Parathyroid adenoma (tissue), 2 donors: ENCODE measurements around the gene ATG101.

Source experiments
- H2AFZ ChIP-seq: fragments of 300-600 bp; sonication (generic); one replicate; pipeline ENCODE4 v1.7.0; 2017; ENCODE audit warnings: antibody characterized with exemption, mild to moderate bottlenecking
- H3K27ac ChIP-seq: fragments of 300-600 bp; sonication (generic); one replicate; pipeline ENCODE4 v1.7.0; 2017
- H3K27me3 ChIP-seq: fragments of 300-600 bp; sonication (generic); one replicate; pipeline ENCODE4 v1.7.0; 2017; ENCODE audit warnings: low read length; ENCODE audit not compliant: control insufficient read depth, insufficient read depth
- H3K36me3 ChIP-seq: fragments of 300-600 bp; sonication (generic); one replicate; pipeline ENCODE4 v1.7.0; 2017; ENCODE audit warnings: low read length; ENCODE audit not compliant: control insufficient read depth, insufficient read depth
- H3K4me1 ChIP-seq: fragments of 300-600 bp; sonication (generic); one replicate; pipeline ENCODE4 v1.7.0; 2017; ENCODE audit warnings: control low read depth
- H3K4me2 ChIP-seq: fragments of 300-600 bp; sonication (generic); one replicate; pipeline ENCODE4 v1.7.0; 2017; ENCODE audit warnings: low read length
- H3K4me3 ChIP-seq: fragments of 300-600 bp; sonication (generic); one replicate; pipeline ENCODE4 v1.7.0; 2017; ENCODE audit warnings: low read depth, low read length
- H3K79me2 ChIP-seq: fragments of 300-600 bp; sonication (generic); one replicate; pipeline ENCODE4 v1.7.0; 2017; ENCODE audit warnings: control low read depth
- H3K9ac ChIP-seq: fragments of 300-600 bp; sonication (generic); one replicate; pipeline ENCODE4 v1.7.0; 2017; ENCODE audit warnings: mild to moderate bottlenecking
- H3K9me3 ChIP-seq: fragments of 300-600 bp; sonication (generic); one replicate; pipeline ENCODE4 v1.7.0; 2017; ENCODE audit warnings: low read length; ENCODE audit not compliant: control insufficient read depth
- TF ChIP-seq, protein P1 (sequence below): fragments of 300-600 bp; sonication (generic); IDR thresholded peaks from one replicate; pipeline ENCODE4 v1.7.0; 2017; ENCODE audit warnings: antibody characterized with exemption, mild to moderate bottlenecking
- donor health status: primary hyperparathyroidism.

The ATG101 gene

DNA sequence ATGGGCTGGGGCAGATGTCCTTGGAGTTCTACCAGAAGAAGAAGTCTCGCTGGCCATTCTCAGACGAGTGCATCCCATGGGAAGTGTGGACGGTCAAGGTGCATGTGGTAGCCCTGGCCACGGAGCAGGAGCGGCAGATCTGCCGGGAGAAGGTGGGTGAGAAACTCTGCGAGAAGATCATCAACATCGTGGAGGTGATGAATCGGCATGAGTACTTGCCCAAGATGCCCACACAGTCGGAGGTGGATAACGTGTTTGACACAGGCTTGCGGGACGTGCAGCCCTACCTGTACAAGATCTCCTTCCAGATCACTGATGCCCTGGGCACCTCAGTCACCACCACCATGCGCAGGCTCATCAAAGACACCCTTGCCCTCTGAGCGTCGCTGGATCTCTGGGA is 7.0 kb downstream of the ATG101 start:
- Histone ChIP-seq H3K27me3 (no peaks in the 10 kb centered on the region), H3K36me3 (no peaks in the 10 kb centered on the region), H3K79me2 (peaks cover 15% of the 10 kb centered on the region), H2AFZ (no peak overlapping the region), H3K4me1 (peaks cover 11% of the 10 kb centered on the region), H3K9me3 (no peaks in the 10 kb centered on the region), H3K4me3 (no peak overlapping the region), H3K4me2 (no peak overlapping the region), H3K9ac (no peak overlapping the region), H3K27ac (no peak overlapping the region)
- TF ChIP-seq, protein P1, sequence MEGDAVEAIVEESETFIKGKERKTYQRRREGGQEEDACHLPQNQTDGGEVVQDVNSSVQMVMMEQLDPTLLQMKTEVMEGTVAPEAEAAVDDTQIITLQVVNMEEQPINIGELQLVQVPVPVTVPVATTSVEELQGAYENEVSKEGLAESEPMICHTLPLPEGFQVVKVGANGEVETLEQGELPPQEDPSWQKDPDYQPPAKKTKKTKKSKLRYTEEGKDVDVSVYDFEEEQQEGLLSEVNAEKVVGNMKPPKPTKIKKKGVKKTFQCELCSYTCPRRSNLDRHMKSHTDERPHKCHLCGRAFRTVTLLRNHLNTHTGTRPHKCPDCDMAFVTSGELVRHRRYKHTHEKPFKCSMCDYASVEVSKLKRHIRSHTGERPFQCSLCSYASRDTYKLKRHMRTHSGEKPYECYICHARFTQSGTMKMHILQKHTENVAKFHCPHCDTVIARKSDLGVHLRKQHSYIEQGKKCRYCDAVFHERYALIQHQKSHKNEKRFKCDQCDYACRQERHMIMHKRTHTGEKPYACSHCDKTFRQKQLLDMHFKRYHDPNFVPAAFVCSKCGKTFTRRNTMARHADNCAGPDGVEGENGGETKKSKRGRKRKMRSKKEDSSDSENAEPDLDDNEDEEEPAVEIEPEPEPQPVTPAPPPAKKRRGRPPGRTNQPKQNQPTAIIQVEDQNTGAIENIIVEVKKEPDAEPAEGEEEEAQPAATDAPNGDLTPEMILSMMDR = no peak

DNA sequence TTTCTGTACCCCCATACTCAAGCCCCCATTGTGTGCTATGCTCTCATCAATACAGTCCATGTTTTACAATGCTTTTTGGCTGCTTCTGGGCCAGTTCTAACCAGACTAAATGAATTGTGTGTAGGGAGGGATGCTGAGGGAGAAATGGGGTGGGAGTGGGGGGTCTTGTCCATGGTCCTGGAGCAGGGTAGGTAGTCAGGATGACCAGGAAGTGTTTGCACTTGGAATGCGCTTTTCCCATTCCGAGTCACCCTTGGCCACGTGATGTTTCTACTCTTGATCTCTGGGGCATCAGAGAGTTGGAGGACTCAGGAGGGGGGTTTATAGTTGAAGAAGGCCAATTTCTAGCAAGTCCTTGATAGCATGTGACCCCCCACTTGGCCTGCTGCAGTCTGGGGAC is 8.5 kb downstream of the ATG101 start:
- no peak overlapping the region for H3K9ac ChIP-seq
- TF ChIP-seq, protein P1 = no peak
- peaks cover 23% of the 10 kb centered on the region for H3K4me1 ChIP-seq
- H3K79me2 ChIP-seq = peaks cover 6% of the 10 kb centered on the region
- no peak overlapping the region for H3K27ac ChIP-seq
- H3K4me3 ChIP-seq = no peak overlapping the region
- H3K9me3 ChIP-seq = no peaks in the 10 kb centered on the region
- no peaks in the 10 kb centered on the region for H3K36me3 ChIP-seq
- H3K4me2 ChIP-seq = no peak overlapping the region
- no peaks in the 10 kb centered on the region for H3K27me3 ChIP-seq
- no peak overlapping the region for H2AFZ ChIP-seq

DNA sequence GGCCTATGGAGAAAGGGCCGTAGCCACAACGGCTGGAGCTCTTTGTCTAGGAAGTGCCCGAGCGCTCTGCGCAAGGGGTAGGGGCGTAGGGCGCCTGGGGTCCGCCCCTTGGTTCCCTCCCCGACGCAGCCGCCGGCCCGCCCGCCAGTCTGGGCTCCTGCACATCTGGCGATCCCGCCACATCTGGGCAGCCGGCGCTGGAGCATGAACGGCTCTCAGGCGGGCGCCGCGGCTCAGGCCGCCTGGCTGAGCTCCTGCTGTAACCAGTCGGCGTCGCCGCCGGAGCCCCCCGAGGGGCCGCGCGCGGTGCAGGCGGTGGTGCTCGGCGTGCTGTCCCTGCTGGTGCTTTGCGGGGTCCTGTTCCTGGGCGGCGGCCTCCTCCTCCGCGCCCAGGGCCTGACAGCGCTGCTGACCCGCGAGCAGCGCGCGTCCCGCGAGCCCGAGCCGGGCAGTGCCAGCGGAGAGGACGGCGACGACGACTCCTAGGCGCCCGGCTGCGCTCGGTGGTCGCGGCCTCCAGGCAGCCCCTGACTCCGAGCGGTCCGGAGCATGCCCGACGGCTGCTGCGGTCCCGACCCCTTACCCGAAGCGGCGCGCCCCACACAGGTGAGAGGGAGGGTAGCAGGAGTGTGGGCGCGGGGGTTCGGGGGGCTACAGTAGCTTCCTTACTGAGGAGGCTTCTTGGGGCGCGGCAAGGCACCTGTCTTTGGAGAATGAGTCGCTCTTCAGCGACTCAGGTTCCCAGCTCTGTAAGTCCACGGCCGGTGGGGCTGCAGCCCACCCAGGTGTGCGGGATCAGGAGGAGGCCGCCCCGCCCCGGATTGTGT is 10.0 kb downstream of the ATG101 start, which contains the start of gene SMIM41:
Gene SMIM41 (plus strand): TSS at position 129 of the 827 bp plus-strand sequence. CDS start 76 bp downstream, at position 205.
- H3K4me3 ChIP-seq = no peak within 1 kb of the TSS
- H3K27me3 ChIP-seq = no peaks in the 10 kb centered on the region
- TF ChIP-seq, protein P1 = no peak
- no peaks in the 10 kb centered on the region for H3K79me2 ChIP-seq
- H3K36me3 ChIP-seq = no peaks in the 10 kb centered on the region
- no peaks in the 10 kb centered on the region for H3K9me3 ChIP-seq
- no peak within 1 kb of the TSS for H2AFZ ChIP-seq
- no peak within 1 kb of the TSS for H3K4me2 ChIP-seq
- no peak within 1 kb of the TSS for H3K9ac ChIP-seq
- peaks cover 25% of the 10 kb centered on the region for H3K4me1 ChIP-seq
- no peak within 1 kb of the TSS for H3K27ac ChIP-seq

DNA sequence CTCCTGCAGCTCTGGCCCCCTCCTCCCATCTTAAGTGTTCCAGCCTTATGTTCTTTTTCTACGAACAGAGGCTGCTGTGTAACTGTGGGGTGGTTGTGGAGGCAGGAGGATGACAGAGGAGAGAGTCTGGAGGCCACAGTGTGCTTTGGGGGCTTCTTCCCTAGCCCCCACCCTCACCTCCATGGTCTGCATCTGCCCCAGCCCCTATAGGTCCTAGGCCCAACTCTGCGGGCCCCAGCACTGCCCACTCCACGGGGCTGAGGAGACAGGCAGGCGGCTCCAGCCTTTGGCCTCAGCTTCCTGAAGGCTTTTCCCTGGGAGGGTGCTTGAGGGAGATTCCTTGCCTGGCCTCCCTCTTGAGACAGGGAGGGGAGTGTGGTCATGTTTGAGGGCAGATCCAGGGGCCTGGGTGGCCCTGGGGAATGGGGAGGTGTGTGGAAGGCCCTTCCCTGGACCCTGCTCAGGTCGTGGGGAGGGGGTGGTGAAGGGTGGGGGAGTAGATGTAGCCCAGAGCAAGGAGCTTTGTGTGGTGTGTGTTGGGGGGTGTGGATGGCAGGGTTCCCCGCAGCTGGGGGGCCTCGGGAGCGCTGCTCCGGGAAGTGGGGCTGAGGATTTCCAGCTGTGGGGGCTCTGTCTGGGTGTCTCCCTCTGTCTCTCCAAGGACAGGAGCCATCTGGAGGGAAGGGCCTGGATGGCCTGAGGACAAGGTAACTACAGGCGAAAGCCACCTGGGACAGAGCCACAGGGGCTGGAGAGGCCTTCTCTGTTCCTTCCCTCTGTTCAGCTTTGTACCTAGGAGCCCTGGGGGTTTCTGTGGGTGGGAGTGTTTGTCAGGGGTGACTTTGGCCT is 10.8 kb downstream of the ATG101 start:
- H3K4me3 ChIP-seq = no peak overlapping the region

More for the DNA sequence above, 10.8 kb downstream of the ATG101 start:
- H3K79me2 ChIP-seq = no peaks in the 10 kb centered on the region
- no peak overlapping the region for H3K27ac ChIP-seq
- H3K4me1 ChIP-seq = peaks cover 20% of the 10 kb centered on the region
- H3K4me2 ChIP-seq = no peak overlapping the region
- H2AFZ ChIP-seq = no peak overlapping the region
- H3K9me3 ChIP-seq = no peaks in the 10 kb centered on the region
- H3K9ac ChIP-seq = no peak overlapping the region
- TF ChIP-seq, protein P1 = no peak
- no peaks in the 10 kb centered on the region for H3K36me3 ChIP-seq
- no peaks in the 10 kb centered on the region for H3K27me3 ChIP-seq
